ACHN (cell line): Measurements from ENCODE around the gene BCKDK.
"Not testable (repeated sequence)": the region's sequence is repeated elsewhere in the genome, so short reads cannot be mapped to it uniquely, and the experiment has no call there.

Source experiments
- DNase-seq: peaks from one replicate; pipeline ENCODE4 v3.0.0-alpha.2; 2015
- in situ Hi-C: cut with HindIII; loops from 2 replicates; pipeline ENCODE4 v1.10.0; 2017; ENCODE audit warnings: low sequenced_read_pairs, low pct_ligation_motif_present, low pct_unique_long_range_greater_than_20kb

BCKDK gene

GRCh38 chr16:31134091-31134571 is 25.9 kb downstream of the BCKDK start:
- DNase-seq = peak; percentile 26

GRCh38 chr16:31134625-31135534 is 26.7 kb downstream of the BCKDK start:
- peak; percentile 35 for DNase-seq
- in situ Hi-C loops = no loop called here

More at GRCh38 chr16:31134091-31134571, 25.9 kb downstream of the BCKDK start:
- in situ Hi-C loops = no loop called here

- DNase-seq = peak; percentile 46
- in situ Hi-C loops = no loop called here
Observed at GRCh38 chr16:31135535-31136286, 27.5 kb downstream of the BCKDK start, which contains the start of gene PRSS8. TSS of gene PRSS8 (minus strand) at chr16:31135727. CDS start at chr16:31135498, 229 bp downstream.

- DNase-seq = no peak
Observed at GRCh38 chr16:31136287-31136662, 28.1 kb downstream of the BCKDK start.

DNA sequence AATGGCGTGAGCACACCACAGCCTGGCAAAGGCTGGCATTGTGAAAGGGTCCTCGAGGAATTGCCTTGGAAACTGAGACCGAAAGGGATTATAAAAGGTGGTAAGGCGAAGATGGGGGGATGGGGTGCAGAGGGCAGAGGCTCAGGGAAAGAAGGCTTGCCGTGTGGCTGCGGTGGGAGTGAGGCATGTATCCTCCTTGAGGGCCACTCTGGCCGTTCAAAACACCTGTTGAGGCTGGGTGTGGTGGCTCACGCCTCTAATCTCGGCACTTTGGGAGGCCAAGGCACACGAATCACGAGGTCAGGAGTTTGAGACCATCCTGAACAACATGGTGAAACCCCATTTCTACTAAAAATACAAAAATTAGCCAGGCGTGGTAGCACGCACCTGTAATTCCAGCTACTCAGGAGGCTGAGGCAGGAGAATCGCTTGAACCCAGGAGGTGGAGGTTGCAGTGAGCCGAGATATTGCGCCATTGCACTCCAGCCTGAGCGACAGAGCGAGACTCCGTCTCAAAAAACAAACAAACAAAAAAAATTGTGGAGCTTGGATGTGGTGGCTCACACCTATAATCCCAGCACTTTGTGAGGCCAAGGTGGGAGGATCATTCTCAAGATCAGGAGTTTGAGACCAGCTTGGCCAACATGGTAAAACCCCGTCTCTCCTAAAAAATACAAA is 28.8 kb downstream of the BCKDK start:
- DNase-seq, in situ Hi-C loops: not testable (repeated sequence)

More at GRCh38 chr16:31136287-31136662, 28.1 kb downstream of the BCKDK start:
- in situ Hi-C loops = no loop called here

DNA sequence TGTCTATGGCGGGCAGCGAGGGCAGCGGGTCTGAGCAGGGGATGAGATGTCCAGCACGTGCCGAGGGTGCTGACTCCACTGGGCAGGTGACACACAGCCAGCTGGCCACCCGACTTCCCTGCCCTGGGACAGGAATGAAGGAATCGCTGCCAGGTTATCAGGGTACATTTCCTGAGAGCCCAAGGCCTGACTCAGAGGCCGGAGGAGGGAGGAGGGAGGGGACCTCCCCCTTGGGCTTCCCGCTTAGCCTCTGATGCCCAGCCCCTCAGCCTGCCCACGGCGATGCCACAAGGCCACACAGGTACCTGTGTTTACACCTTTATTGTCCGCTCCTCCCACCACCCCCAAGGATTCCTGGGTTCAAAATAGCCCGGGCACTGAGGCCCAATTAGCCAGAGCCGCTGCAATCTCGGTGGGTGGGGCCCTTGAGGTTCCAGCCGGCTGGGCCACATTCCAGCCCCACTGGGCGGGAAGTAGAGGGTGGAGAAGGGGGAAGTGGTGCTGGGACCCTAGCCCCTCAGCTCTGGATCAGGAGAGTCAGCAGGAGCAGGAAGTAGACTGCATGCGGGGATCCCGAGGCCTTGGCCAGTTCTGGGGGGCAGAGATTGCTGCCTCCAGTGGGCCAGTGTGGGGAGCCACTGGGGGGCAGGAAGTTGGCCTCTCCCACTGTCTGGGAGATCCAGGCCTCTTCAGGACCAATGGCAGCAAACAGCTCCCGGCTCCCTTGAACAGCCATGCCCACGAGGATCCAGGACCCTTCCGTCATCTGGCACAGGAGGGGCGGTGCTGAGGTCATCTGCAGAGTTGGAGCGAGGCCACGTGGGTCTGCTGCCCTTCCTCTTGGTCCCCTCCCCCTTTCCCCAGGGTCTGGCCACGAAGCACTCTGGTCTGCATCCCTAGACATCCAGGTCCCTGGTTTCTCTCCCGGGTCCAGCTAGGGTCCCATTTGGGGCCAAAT is 30.7 kb downstream of the BCKDK start:
- DNase-seq = peak; percentile 95
- in situ Hi-C loops = no loop called here

DNA sequence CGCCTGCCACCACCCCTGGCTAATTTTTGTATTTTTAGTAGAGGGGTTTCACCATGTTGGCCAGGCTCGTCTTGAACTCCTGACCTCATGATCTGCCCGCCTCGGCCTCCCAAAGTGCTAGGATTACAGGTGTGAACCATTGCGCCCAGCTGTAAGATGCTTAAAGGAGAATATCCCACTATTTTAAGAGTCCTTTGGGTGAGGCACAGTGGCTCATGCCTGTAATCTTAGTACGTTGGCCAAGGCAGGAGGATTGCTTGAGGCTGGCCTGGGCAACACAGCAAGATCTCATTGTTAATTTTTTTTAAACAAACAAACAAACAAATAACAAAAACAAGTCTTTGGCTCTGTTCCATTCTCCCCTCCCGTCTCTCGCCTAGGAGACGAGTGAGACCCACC is 32.9 kb downstream of the BCKDK start:
- DNase-seq, in situ Hi-C loops: not testable (repeated sequence)

DNA sequence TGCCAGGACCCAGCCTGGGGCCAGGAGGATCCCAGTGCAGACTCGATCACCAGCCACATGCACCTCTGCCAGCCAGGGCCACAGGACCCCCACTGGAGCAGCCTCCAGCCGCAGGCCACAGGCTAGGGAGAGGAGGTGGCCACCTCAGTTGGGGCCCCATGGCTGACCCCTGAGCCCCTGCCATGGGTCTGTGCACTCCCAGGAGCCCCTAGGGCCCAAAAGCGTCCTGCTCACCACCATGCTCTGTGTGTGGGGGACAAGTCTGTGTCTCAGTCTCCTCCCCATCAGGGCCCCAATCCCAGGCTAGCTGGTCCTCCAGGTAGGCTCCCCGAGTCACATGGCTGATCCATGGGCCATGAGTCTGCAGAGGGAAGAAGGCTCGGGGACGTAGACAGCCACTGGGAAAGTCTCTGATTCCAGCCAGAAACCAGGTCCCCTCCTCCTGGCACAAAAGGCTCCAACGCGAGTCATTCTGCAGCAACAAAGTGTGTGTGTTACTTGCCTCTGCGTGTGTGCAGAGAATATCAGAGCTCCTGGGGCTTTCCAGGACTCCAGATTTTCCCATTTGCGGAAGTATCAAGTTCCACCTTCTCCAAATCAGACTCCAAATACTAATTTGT is 33.4 kb downstream of the BCKDK start:
- DNase-seq = no peak
- in situ Hi-C loops = no loop called here

DNA sequence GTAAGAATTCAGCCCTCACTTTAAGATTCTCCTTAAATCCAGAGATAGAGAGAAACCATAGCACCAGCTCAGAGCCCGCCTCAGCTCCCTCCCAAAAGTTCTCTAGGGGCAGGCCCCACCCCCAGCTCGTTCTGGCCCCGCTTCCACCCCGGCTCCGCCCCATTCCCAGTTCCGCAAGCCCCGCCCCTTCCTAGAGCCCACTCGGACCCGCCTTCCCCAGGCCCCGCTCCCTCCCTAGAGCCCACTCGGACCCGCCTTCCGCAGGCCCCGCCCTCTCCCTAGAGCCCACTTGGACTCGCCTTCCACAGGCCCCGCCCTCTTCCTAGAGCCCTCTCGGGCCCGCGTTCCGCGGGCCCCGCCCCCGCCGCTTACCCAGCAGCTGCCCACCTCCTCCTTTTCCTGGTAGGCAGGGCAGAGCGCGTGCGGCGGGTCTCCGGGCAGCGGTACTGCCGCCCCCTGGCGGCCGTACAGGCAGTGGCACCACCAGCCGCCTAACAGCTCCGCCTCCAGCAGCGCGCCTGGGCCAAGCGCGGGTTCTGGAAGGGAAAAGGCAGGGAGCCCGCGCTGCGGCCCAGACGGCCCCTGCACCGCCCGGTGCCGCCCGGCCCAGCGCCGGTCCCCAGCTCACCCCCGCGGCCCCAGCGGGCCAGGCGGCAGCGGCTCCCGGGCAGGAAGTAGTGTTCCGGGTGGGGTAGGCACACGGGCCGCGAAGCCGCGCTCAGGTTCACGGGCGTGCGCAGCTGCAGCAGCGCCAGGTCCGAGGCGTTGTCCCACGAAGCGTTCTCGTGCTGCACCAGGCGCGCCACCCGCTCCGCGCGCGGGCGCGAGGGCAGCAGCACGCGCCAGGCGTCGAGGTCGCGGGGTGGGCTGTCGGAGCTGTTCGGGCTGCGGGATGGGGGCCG is 34.2 kb downstream of the BCKDK start:
- peak; percentile 99 for DNase-seq
- in situ Hi-C loops = no loop called here

GRCh38 chr16:31143011-31143693 is 35.0 kb downstream of the BCKDK start:
- no peak for DNase-seq
- in situ Hi-C loops = no loop called here

GRCh38 chr16:31143694-31144148 is 35.5 kb downstream of the BCKDK start:
- no peak for DNase-seq
- in situ Hi-C loops = no loop called here

GRCh38 chr16:31144418-31144817 is 36.2 kb downstream of the BCKDK start:
- DNase-seq, in situ Hi-C loops: not testable (repeated sequence)

GRCh38 chr16:31145398-31145990 is 37.3 kb downstream of the BCKDK start:
- DNase-seq = no peak

DNA sequence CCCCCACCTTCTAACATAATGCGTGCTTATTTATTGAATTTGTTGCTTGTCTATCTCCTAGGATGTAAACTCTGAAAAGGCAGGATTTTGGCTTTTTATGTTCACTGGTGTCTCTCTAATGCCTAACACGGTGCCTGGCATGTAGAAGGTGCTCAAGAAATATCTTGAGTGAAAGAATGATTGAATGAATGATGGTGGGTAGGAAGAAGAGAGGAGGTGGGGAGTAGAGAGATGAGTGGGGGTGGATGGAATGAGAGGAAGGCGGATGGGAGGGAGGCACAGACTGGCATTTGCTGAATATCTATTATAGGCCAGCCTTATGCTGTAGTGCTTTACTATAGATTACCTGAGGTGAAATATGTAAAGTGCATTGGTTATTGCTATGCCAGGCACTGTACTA is 39.4 kb downstream of the BCKDK start:
- in situ Hi-C loops = no loop called here

More at GRCh38 chr16:31145398-31145990, 37.3 kb downstream of the BCKDK start:
- in situ Hi-C loops = no loop called here

DNA sequence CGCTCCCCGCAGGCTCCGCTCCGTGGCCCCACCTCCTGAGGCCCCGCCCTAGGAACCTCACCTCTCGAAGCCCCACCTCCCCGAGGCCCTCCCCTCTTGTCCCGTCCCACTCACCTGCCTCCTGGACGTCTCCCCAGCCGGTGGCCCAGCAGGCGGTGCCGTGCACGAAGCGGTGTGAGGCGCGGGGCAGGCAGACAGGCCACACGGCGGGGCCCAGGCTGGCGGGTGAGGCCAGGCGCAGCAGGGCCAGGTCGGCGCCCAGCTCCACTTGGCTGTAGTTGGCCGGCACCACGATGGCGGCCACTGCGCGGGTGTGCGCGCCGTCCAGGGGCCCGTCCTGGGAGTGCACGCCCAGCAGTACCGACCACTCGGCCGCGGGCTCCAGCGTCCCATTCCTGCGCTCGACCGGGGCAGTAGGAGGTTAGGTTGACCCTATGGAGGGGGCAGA is 40.1 kb downstream of the BCKDK start:
- in situ Hi-C loops = no loop called here
- no peak for DNase-seq

More for the DNA sequence above, 39.4 kb downstream of the BCKDK start:
- DNase-seq = no peak
